Esophagus muscularis mucosa (tissue), 4 donors: Measurements from ENCODE around the gene GSTCD.

Source experiments
- EP300 ChIP-seq: sonication (generic); formaldehyde crosslinking; IDR thresholded peaks from one replicate; pipeline ENCODE4 v1.6.1; 2017; ENCODE audit warnings: antibody characterized with exemption
- POLR2AphosphoS5 ChIP-seq, 2 donors: sonication (generic); formaldehyde crosslinking; IDR thresholded peaks; one replicate each; pipeline ENCODE4 v1.6.1; 2017; ENCODE audit warnings: antibody characterized with exemption in 2 of 2
- TF ChIP-seq, protein P1 (sequence below), 3 experiments: fragments of 200-600 bp in 2 of 3; fragments of 450-650 bp in 1 of 3; sonication (generic) in 2 of 3; IDR thresholded peaks; one replicate each; pipeline ENCODE4 v1.5.1; 2017 to 2019; ENCODE audit warnings: antibody characterized with exemption in 3 of 3, mild to moderate bottlenecking in 2 of 3, moderate library complexity in 1 of 3

- TF ChIP-seq POLR2AphosphoS5 (IDR thresholded peaks at IDR 0.05): no peak
- no peak for TF ChIP-seq EP300
- TF ChIP-seq, protein P1, sequence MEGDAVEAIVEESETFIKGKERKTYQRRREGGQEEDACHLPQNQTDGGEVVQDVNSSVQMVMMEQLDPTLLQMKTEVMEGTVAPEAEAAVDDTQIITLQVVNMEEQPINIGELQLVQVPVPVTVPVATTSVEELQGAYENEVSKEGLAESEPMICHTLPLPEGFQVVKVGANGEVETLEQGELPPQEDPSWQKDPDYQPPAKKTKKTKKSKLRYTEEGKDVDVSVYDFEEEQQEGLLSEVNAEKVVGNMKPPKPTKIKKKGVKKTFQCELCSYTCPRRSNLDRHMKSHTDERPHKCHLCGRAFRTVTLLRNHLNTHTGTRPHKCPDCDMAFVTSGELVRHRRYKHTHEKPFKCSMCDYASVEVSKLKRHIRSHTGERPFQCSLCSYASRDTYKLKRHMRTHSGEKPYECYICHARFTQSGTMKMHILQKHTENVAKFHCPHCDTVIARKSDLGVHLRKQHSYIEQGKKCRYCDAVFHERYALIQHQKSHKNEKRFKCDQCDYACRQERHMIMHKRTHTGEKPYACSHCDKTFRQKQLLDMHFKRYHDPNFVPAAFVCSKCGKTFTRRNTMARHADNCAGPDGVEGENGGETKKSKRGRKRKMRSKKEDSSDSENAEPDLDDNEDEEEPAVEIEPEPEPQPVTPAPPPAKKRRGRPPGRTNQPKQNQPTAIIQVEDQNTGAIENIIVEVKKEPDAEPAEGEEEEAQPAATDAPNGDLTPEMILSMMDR (IDR thresholded peaks at IDR 0.05): no peak
Measured at GRCh38 chr4:105725623-105726022, 17.0 kb downstream of the GSTCD start.
